HEK293 (cell line): ENCODE measurements around the gene ARHGAP35.
A peak's percentile ranks its signal among the peaks of the same experiment; 100 is the strongest.

Experiments used
- GLIS2 ChIP-seq: fragments of 450-650 bp; formaldehyde crosslinking; IDR thresholded peaks from 2 replicates; pipeline ENCODE4 v1.5.1; 2016; ENCODE audit warnings: missing biosample characterization, missing genetic modification characterization
- ZFP37 ChIP-seq: fragments of 450-650 bp; formaldehyde crosslinking; IDR thresholded peaks from 2 replicates; pipeline ENCODE4 v1.5.1; 2016; ENCODE audit warnings: missing biosample characterization, missing genetic modification characterization
- ZFP69B ChIP-seq: fragments of 450-650 bp; formaldehyde crosslinking; IDR thresholded peaks from 2 replicates; pipeline ENCODE4 v1.5.1; 2016; ENCODE audit warnings: missing biosample characterization, missing genetic modification characterization
- ZIC2 ChIP-seq: fragments of 450-650 bp; formaldehyde crosslinking; IDR thresholded peaks from 2 replicates; pipeline ENCODE4 v1.5.1; 2016; ENCODE audit warnings: missing biosample characterization, missing genetic modification characterization
- ZNF112 ChIP-seq: fragments of 450-650 bp; formaldehyde crosslinking; IDR thresholded peaks from 2 replicates; pipeline ENCODE4 v1.5.0; 2017; ENCODE audit warnings: missing biosample characterization, missing genetic modification characterization
- ZNF132 ChIP-seq: fragments of 450-650 bp; formaldehyde crosslinking; IDR thresholded peaks from 2 replicates; pipeline ENCODE4 v1.5.1; 2017; ENCODE audit warnings: missing biosample characterization, missing genetic modification characterization, borderline replicate concordance
- ZNF169 ChIP-seq: fragments of 450-650 bp; formaldehyde crosslinking; IDR thresholded peaks from 2 replicates; pipeline ENCODE4 v1.5.1; 2016; ENCODE audit warnings: missing biosample characterization, missing genetic modification characterization
- ZNF2 ChIP-seq: fragments of 450-650 bp; formaldehyde crosslinking; IDR thresholded peaks from 2 replicates; pipeline ENCODE4 v1.5.1; 2016; ENCODE audit warnings: missing biosample characterization, missing genetic modification characterization
- ZNF221 ChIP-seq: fragments of 450-650 bp; formaldehyde crosslinking; IDR thresholded peaks from 2 replicates; pipeline ENCODE4 v1.5.1; 2017; ENCODE audit warnings: missing biosample characterization, missing genetic modification characterization, borderline replicate concordance
- ZNF239 ChIP-seq: fragments of 450-650 bp; formaldehyde crosslinking; IDR thresholded peaks from 2 replicates; pipeline ENCODE4 v1.5.1; 2016; ENCODE audit warnings: missing biosample characterization, missing genetic modification characterization
- ZNF248 ChIP-seq: fragments of 450-650 bp; formaldehyde crosslinking; IDR thresholded peaks from 2 replicates; pipeline ENCODE4 v1.5.1; 2017; ENCODE audit warnings: missing biosample characterization, missing genetic modification characterization
- ZNF394 ChIP-seq: fragments of 450-650 bp; formaldehyde crosslinking; IDR thresholded peaks from 2 replicates; pipeline ENCODE4 v1.5.1; 2016; ENCODE audit warnings: missing biosample characterization, missing genetic modification characterization, mild to moderate bottlenecking, moderate library complexity, borderline replicate concordance
- ZNF514 ChIP-seq: fragments of 450-650 bp; formaldehyde crosslinking; IDR thresholded peaks from 2 replicates; pipeline ENCODE4 v1.5.1; 2016; ENCODE audit warnings: missing biosample characterization, missing genetic modification characterization
- ZNF585B ChIP-seq: fragments of 450-650 bp; formaldehyde crosslinking; IDR thresholded peaks from 2 replicates; pipeline ENCODE4 v1.5.1; 2016; ENCODE audit warnings: missing biosample characterization, missing genetic modification characterization
- ZNF600 ChIP-seq: fragments of 450-650 bp; formaldehyde crosslinking; IDR thresholded peaks from 2 replicates; pipeline ENCODE4 v1.5.1; 2016; ENCODE audit warnings: missing biosample characterization, missing genetic modification characterization
- ZNF660 ChIP-seq: fragments of 450-650 bp; IDR thresholded peaks from 2 replicates; pipeline ENCODE4 v1.5.1; 2018; ENCODE audit warnings: missing biosample characterization, mild to moderate bottlenecking, missing genetic modification characterization
- ZNF776 ChIP-seq: fragments of 450-650 bp; formaldehyde crosslinking; IDR thresholded peaks from 2 replicates; pipeline ENCODE4 v1.5.0; 2017; ENCODE audit warnings: missing biosample characterization, missing genetic modification characterization, borderline replicate concordance
- ZNF785 ChIP-seq: fragments of 450-650 bp; formaldehyde crosslinking; IDR thresholded peaks from 2 replicates; pipeline ENCODE4 v1.5.1; 2016; ENCODE audit warnings: missing biosample characterization, missing genetic modification characterization
- ZNF837 ChIP-seq: fragments of 450-650 bp; formaldehyde crosslinking; IDR thresholded peaks from 2 replicates; pipeline ENCODE4 v1.5.1; 2016; ENCODE audit warnings: missing biosample characterization, missing genetic modification characterization
- TF ChIP-seq, protein P1 (sequence below): fragments of 450-650 bp; formaldehyde crosslinking; IDR thresholded peaks from 2 replicates; pipeline ENCODE4 v1.5.1; 2016; ENCODE audit warnings: missing biosample characterization, missing genetic modification characterization
- TF ChIP-seq, protein P2 (sequence below): fragments of 450-650 bp; formaldehyde crosslinking; IDR thresholded peaks from 2 replicates; pipeline ENCODE4 v1.5.1; 2016; ENCODE audit warnings: missing biosample characterization, missing genetic modification characterization
- TF ChIP-seq, protein P3 (sequence below): fragments of 450-650 bp; formaldehyde crosslinking; IDR thresholded peaks from 2 replicates; pipeline ENCODE4 v1.5.1; 2017; ENCODE audit warnings: missing biosample characterization, missing genetic modification characterization
- TF ChIP-seq, protein P4 (sequence below): fragments of 450-650 bp; formaldehyde crosslinking; conservative IDR thresholded peaks from 2 replicates; pipeline ENCODE4 v1.5.1; 2016; ENCODE audit warnings: low read depth, missing biosample characterization, missing genetic modification characterization
- TF ChIP-seq, protein P5 (sequence below): fragments of 450-650 bp; formaldehyde crosslinking; IDR thresholded peaks from 2 replicates; pipeline ENCODE4 v1.5.1; 2016; ENCODE audit warnings: missing biosample characterization, missing genetic modification characterization
- TF ChIP-seq, protein P6 (sequence below): fragments of 450-650 bp; formaldehyde crosslinking; IDR thresholded peaks from 2 replicates; pipeline ENCODE4 v1.5.1; 2017; ENCODE audit warnings: missing biosample characterization, missing genetic modification characterization

ARHGAP35 gene

DNA sequence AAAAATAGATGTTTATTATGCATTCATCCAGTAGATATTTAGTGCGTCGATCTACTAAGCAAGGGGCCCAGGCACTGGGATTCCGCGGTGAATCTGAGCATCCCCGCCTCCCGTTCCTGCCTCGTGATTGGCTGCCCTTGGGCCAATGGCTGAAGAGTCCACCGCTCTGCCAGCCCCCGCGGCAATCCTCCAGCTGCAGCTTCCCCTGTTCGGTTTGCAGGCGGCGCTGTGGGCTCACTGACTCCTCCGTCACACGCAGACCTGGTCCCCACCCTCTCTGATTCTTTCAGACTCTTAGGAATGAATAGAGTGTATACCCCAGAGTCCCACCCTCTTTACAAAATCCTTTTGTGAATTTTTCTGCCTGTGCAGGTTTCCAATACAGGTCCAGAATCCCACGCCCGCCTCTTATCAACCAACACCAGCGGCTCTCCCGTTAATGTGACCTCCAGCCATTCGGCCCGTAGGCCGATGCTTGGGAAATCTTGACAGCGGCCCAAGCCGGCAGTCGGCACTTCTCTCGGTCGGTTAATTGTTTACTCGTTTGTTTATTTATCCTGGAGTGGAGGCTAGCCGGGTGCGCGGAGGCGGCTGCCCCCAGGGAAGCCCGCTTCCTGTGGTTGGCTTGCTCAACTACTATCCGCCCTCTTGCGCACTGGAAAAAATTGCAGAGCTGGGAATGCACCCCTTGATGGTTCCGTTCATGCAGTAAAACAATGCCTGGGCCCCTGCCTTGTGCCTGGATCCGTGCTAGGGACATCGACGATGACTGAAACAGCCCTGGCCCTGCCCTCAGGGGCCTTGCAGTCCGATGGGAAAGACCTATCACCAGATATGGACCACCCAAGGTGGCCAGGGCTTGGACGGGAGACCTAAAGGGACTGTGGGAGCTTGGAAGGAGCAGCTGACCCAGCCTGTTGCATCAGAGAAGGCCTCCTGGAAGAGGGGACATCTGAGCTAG, 4.5 kb upstream of the ARHGAP35 start (continued):
- TF ChIP-seq, protein P1, sequence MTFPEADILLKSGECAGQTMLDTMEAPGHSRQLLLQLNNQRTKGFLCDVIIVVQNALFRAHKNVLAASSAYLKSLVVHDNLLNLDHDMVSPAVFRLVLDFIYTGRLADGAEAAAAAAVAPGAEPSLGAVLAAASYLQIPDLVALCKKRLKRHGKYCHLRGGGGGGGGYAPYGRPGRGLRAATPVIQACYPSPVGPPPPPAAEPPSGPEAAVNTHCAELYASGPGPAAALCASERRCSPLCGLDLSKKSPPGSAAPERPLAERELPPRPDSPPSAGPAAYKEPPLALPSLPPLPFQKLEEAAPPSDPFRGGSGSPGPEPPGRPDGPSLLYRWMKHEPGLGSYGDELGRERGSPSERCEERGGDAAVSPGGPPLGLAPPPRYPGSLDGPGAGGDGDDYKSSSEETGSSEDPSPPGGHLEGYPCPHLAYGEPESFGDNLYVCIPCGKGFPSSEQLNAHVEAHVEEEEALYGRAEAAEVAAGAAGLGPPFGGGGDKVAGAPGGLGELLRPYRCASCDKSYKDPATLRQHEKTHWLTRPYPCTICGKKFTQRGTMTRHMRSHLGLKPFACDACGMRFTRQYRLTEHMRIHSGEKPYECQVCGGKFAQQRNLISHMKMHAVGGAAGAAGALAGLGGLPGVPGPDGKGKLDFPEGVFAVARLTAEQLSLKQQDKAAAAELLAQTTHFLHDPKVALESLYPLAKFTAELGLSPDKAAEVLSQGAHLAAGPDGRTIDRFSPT (tag by site-specific recombination), result no peak
- TF ChIP-seq ZNF2 (tag by site-specific recombination) (0 out of 2 replicates have a peak, but pooled peaks have one; percentile 31), ZNF132 (tag by site-specific recombination) (no peak), ZNF837 (tag by site-specific recombination) (no peak), ZNF112 (no peak), ZNF221 (tag by site-specific recombination) (no peak), ZNF239 (tag by site-specific recombination) (no peak), ZNF169 (tag by site-specific recombination) (no peak), ZFP69B (tag by site-specific recombination) (peak; percentile 56; the same call in 1 of the 2 replicates), ZIC2 (tag by site-specific recombination) (0 out of 2 replicates have a peak, but pooled peaks have one; percentile 15), ZFP37 (tag by site-specific recombination) (no peak), ZNF394 (tag by site-specific recombination) (no peak), ZNF600 (no peak), ZNF660 (tag by site-specific recombination) (peak; percentile 75; the same call in 1 of the 2 replicates), GLIS2 (tag by site-specific recombination) (no peak), ZNF514 (tag by site-specific recombination) (no peak), ZNF785 (tag by site-specific recombination) (no peak), ZNF585B (tag by site-specific recombination) (no peak), ZNF776 (tag by site-specific recombination) (no peak), ZNF248 (tag by site-specific recombination) (no peak)
- TF ChIP-seq, protein P2, sequence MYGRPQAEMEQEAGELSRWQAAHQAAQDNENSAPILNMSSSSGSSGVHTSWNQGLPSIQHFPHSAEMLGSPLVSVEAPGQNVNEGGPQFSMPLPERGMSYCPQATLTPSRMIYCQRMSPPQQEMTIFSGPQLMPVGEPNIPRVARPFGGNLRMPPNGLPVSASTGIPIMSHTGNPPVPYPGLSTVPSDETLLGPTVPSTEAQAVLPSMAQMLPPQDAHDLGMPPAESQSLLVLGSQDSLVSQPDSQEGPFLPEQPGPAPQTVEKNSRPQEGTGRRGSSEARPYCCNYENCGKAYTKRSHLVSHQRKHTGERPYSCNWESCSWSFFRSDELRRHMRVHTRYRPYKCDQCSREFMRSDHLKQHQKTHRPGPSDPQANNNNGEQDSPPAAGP (tag by site-specific recombination), result no peak
- TF ChIP-seq, protein P3, sequence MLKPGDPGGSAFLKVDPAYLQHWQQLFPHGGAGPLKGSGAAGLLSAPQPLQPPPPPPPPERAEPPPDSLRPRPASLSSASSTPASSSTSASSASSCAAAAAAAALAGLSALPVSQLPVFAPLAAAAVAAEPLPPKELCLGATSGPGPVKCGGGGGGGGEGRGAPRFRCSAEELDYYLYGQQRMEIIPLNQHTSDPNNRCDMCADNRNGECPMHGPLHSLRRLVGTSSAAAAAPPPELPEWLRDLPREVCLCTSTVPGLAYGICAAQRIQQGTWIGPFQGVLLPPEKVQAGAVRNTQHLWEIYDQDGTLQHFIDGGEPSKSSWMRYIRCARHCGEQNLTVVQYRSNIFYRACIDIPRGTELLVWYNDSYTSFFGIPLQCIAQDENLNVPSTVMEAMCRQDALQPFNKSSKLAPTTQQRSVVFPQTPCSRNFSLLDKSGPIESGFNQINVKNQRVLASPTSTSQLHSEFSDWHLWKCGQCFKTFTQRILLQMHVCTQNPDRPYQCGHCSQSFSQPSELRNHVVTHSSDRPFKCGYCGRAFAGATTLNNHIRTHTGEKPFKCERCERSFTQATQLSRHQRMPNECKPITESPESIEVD (tag by site-specific recombination), result no peak
- TF ChIP-seq, protein P4, sequence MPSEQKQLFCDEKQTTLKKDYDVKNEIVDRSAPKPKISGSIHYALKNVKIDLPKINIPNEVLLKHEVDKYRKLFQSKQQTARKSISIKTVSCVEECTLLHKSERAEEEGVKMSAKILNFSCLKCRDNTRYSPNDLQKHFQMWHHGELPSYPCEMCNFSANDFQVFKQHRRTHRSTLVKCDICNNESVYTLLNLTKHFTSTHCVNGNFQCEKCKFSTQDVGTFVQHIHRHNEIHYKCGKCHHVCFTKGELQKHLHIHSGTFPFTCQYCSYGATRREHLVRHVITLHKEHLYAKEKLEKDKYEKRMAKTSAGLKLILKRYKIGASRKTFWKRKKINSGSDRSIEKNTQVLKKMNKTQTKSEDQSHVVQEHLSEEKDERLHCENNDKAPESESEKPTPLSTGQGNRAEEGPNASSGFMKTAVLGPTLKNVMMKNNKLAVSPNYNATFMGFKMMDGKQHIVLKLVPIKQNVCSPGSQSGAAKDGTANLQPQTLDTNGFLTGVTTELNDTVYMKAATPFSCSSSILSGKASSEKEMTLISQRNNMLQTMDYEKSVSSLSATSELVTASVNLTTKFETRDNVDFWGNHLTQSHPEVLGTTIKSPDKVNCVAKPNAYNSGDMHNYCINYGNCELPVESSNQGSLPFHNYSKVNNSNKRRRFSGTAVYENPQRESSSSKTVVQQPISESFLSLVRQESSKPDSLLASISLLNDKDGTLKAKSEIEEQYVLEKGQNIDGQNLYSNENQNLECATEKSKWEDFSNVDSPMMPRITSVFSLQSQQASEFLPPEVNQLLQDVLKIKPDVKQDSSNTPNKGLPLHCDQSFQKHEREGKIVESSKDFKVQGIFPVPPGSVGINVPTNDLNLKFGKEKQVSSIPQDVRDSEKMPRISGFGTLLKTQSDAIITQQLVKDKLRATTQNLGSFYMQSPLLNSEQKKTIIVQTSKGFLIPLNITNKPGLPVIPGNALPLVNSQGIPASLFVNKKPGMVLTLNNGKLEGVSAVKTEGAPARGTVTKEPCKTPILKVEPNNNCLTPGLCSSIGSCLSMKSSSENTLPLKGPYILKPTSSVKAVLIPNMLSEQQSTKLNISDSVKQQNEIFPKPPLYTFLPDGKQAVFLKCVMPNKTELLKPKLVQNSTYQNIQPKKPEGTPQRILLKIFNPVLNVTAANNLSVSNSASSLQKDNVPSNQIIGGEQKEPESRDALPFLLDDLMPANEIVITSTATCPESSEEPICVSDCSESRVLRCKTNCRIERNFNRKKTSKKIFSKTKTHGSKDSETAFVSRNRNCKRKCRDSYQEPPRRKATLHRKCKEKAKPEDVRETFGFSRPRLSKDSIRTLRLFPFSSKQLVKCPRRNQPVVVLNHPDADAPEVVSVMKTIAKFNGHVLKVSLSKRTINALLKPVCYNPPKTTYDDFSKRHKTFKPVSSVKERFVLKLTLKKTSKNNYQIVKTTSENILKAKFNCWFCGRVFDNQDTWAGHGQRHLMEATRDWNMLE (tag by site-specific recombination), result no peak
- TF ChIP-seq, protein P5, sequence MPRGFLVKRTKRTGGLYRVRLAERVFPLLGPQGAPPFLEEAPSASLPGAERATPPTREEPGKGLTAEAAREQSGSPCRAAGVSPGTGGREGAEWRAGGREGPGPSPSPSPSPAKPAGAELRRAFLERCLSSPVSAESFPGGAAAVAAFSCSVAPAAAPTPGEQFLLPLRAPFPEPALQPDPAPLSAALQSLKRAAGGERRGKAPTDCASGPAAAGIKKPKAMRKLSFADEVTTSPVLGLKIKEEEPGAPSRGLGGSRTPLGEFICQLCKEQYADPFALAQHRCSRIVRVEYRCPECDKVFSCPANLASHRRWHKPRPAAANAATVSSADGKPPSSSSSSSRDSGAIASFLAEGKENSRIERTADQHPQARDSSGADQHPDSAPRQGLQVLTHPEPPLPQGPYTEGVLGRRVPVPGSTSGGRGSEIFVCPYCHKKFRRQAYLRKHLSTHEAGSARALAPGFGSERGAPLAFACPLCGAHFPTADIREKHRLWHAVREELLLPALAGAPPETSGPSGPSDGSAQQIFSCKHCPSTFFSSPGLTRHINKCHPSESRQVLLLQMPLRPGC (tag by site-specific recombination), result no peak
- TF ChIP-seq, protein P6, sequence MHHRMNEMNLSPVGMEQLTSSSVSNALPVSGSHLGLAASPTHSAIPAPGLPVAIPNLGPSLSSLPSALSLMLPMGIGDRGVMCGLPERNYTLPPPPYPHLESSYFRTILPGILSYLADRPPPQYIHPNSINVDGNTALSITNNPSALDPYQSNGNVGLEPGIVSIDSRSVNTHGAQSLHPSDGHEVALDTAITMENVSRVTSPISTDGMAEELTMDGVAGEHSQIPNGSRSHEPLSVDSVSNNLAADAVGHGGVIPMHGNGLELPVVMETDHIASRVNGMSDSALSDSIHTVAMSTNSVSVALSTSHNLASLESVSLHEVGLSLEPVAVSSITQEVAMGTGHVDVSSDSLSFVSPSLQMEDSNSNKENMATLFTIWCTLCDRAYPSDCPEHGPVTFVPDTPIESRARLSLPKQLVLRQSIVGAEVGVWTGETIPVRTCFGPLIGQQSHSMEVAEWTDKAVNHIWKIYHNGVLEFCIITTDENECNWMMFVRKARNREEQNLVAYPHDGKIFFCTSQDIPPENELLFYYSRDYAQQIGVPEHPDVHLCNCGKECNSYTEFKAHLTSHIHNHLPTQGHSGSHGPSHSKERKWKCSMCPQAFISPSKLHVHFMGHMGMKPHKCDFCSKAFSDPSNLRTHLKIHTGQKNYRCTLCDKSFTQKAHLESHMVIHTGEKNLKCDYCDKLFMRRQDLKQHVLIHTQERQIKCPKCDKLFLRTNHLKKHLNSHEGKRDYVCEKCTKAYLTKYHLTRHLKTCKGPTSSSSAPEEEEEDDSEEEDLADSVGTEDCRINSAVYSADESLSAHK (tag by site-specific recombination), result no peak
